ENCODE results near the gene FAM83C. TPM values are rescaled to one million over a fixed set of nuclear protein-coding genes. Genes with fewer than 3 reads are reported as not detected.

FAM83C gene
- total and polyA plus RNA-seq, 9 of the 15 experiments (the other 6 are each of a cell fraction or from before 2014, with no cell fraction given): not detected

DNA sequence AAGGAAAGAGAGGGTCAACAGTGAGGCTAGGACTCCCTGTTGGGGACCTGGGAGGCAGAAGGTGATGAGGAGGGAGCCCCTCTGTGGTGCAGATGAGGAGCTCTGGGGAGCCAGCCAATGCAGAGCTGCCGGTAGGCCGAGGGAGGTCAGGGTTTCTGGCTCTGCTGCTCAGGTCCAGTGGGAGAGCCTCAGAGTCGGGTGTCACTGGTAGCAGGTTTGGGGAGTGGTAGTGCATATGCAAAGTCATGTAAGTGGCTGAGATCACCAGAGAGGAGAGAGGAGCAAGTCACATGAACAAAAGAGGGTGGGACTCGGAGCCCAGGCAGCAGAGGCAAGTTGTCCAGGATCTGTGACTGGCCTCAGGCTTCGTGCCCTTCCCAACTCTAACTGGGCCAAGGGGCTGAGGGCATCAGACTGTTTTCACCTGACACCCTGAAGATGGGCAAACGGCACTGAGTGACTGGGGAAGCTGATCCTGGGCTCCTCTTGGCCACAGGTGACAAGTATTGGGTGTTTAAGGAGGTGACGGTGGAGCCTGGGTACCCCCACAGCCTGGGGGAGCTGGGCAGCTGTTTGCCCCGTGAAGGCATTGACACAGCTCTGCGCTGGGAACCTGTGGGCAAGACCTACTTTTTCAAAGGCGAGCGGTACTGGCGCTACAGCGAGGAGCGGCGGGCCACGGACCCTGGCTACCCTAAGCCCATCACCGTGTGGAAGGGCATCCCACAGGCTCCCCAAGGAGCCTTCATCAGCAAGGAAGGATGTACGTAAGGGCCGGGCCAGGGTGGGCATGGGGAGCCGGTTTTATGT, 20.9 kb downstream of the FAM83C start (continued):
- TF ChIP-seq FOXJ2 (tag; IDR thresholded peaks at IDR 0.05) (no peak), HNRNPUL1 (IDR thresholded peaks at IDR 0.05; ENCODE audit: low read length) (no peak), XRCC4 (IDR thresholded peaks at IDR 0.05; ENCODE audit: extremely low read depth, insufficient read depth, insufficient read length) (no peak), ZNF384 (IDR thresholded peaks at IDR 0.05; ENCODE audit: low read depth, low read length) (no peak), EP300 (IDR thresholded peaks at IDR 0.05; ENCODE audit: low read length) (peak; percentile 23; the same call in 1 of the 2 replicates), ZFPM2 (CRISPR knock-in tag; IDR thresholded peaks at IDR 0.05) (no peak), ZFP36 (IDR thresholded peaks at IDR 0.05; ENCODE audit: low read depth, low read length, partially characterized antibody) (peak; percentile 7), ZFX (CRISPR knock-in tag; IDR thresholded peaks at IDR 0.05) (peak; percentile 56), CHD2 (IDR thresholded peaks at IDR 0.05; ENCODE audit: low read depth, low read length) (no peak), MAFG (tag; conservative IDR thresholded peaks at IDR 0.05) (peak; percentile 76), ARID2 (IDR thresholded peaks at IDR 0.05) (no peak), CREB1 (IDR thresholded peaks at IDR 0.05) (no peak), CREB1 (CRISPR knock-in tag; IDR thresholded peaks at IDR 0.05) (no peak)
- TF ChIP-seq, protein P1, sequence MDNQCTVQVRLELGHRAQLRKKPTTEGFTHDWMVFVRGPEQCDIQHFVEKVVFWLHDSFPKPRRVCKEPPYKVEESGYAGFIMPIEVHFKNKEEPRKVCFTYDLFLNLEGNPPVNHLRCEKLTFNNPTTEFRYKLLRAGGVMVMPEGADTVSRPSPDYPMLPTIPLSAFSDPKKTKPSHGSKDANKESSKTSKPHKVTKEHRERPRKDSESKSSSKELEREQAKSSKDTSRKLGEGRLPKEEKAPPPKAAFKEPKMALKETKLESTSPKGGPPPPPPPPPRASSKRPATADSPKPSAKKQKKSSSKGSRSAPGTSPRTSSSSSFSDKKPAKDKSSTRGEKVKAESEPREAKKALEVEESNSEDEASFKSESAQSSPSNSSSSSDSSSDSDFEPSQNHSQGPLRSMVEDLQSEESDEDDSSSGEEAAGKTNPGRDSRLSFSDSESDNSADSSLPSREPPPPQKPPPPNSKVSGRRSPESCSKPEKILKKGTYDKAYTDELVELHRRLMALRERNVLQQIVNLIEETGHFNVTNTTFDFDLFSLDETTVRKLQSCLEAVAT (IDR thresholded peaks at IDR 0.05): 0 out of 4 replicates have a peak, but pooled peaks of 1 of the 2 experiments have one; percentile 45
- TF ChIP-seq, protein P2, sequence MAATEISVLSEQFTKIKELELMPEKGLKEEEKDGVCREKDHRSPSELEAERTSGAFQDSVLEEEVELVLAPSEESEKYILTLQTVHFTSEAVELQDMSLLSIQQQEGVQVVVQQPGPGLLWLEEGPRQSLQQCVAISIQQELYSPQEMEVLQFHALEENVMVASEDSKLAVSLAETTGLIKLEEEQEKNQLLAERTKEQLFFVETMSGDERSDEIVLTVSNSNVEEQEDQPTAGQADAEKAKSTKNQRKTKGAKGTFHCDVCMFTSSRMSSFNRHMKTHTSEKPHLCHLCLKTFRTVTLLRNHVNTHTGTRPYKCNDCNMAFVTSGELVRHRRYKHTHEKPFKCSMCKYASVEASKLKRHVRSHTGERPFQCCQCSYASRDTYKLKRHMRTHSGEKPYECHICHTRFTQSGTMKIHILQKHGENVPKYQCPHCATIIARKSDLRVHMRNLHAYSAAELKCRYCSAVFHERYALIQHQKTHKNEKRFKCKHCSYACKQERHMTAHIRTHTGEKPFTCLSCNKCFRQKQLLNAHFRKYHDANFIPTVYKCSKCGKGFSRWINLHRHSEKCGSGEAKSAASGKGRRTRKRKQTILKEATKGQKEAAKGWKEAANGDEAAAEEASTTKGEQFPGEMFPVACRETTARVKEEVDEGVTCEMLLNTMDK (IDR thresholded peaks at IDR 0.05; ENCODE audit: borderline replicate concordance, insufficient read depth, low read depth, low read length, poor library complexity, severe bottlenecking): peak; percentile 58
- TF ChIP-seq, protein P3, sequence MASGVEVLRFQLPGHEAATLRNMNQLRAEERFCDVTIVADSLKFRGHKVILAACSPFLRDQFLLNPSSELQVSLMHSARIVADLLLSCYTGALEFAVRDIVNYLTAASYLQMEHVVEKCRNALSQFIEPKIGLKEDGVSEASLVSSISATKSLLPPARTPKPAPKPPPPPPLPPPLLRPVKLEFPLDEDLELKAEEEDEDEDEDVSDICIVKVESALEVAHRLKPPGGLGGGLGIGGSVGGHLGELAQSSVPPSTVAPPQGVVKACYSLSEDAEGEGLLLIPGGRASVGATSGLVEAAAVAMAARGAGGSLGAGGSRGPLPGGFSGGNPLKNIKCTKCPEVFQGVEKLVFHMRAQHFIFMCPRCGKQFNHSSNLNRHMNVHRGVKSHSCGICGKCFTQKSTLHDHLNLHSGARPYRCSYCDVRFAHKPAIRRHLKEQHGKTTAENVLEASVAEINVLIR (CRISPR knock-in tag; IDR thresholded peaks at IDR 0.05): no peak
- TF ChIP-seq, protein P4, sequence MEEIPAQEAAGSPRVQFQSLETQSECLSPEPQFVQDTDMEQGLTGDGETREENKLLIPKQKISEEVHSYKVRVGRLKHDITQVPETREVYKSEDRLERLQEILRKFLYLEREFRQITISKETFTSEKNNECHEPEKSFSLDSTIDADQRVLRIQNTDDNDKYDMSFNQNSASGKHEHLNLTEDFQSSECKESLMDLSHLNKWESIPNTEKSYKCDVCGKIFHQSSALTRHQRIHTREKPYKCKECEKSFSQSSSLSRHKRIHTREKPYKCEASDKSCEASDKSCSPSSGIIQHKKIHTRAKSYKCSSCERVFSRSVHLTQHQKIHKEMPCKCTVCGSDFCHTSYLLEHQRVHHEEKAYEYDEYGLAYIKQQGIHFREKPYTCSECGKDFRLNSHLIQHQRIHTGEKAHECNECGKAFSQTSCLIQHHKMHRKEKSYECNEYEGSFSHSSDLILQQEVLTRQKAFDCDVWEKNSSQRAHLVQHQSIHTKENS (CRISPR knock-in tag; IDR thresholded peaks at IDR 0.05): no peak
- TF ChIP-seq, protein P5, sequence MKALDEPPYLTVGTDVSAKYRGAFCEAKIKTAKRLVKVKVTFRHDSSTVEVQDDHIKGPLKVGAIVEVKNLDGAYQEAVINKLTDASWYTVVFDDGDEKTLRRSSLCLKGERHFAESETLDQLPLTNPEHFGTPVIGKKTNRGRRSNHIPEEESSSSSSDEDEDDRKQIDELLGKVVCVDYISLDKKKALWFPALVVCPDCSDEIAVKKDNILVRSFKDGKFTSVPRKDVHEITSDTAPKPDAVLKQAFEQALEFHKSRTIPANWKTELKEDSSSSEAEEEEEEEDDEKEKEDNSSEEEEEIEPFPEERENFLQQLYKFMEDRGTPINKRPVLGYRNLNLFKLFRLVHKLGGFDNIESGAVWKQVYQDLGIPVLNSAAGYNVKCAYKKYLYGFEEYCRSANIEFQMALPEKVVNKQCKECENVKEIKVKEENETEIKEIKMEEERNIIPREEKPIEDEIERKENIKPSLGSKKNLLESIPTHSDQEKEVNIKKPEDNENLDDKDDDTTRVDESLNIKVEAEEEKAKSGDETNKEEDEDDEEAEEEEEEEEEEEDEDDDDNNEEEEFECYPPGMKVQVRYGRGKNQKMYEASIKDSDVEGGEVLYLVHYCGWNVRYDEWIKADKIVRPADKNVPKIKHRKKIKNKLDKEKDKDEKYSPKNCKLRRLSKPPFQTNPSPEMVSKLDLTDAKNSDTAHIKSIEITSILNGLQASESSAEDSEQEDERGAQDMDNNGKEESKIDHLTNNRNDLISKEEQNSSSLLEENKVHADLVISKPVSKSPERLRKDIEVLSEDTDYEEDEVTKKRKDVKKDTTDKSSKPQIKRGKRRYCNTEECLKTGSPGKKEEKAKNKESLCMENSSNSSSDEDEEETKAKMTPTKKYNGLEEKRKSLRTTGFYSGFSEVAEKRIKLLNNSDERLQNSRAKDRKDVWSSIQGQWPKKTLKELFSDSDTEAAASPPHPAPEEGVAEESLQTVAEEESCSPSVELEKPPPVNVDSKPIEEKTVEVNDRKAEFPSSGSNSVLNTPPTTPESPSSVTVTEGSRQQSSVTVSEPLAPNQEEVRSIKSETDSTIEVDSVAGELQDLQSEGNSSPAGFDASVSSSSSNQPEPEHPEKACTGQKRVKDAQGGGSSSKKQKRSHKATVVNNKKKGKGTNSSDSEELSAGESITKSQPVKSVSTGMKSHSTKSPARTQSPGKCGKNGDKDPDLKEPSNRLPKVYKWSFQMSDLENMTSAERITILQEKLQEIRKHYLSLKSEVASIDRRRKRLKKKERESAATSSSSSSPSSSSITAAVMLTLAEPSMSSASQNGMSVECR (CRISPR knock-in tag; IDR thresholded peaks at IDR 0.05): peak; percentile 29; the same call in 1 of the 2 replicates
